Parathyroid adenoma (tissue), 2 donors: ENCODE results near the gene ZNF521.

Source experiments
- H2AFZ ChIP-seq: fragments of 300-600 bp; sonication (generic); one replicate; pipeline ENCODE4 v1.7.0; 2017; ENCODE audit warnings: antibody characterized with exemption, mild to moderate bottlenecking
- H3K27ac ChIP-seq: fragments of 300-600 bp; sonication (generic); one replicate; pipeline ENCODE4 v1.7.0; 2017
- H3K27me3 ChIP-seq: fragments of 300-600 bp; sonication (generic); one replicate; pipeline ENCODE4 v1.7.0; 2017; ENCODE audit warnings: low read length; ENCODE audit not compliant: control insufficient read depth, insufficient read depth
- H3K36me3 ChIP-seq: fragments of 300-600 bp; sonication (generic); one replicate; pipeline ENCODE4 v1.7.0; 2017; ENCODE audit warnings: low read length; ENCODE audit not compliant: control insufficient read depth, insufficient read depth
- H3K4me1 ChIP-seq: fragments of 300-600 bp; sonication (generic); one replicate; pipeline ENCODE4 v1.7.0; 2017; ENCODE audit warnings: control low read depth
- H3K4me2 ChIP-seq: fragments of 300-600 bp; sonication (generic); one replicate; pipeline ENCODE4 v1.7.0; 2017; ENCODE audit warnings: low read length
- H3K4me3 ChIP-seq: fragments of 300-600 bp; sonication (generic); one replicate; pipeline ENCODE4 v1.7.0; 2017; ENCODE audit warnings: low read depth, low read length
- H3K79me2 ChIP-seq: fragments of 300-600 bp; sonication (generic); one replicate; pipeline ENCODE4 v1.7.0; 2017; ENCODE audit warnings: control low read depth
- H3K9ac ChIP-seq: fragments of 300-600 bp; sonication (generic); one replicate; pipeline ENCODE4 v1.7.0; 2017; ENCODE audit warnings: mild to moderate bottlenecking
- H3K9me3 ChIP-seq: fragments of 300-600 bp; sonication (generic); one replicate; pipeline ENCODE4 v1.7.0; 2017; ENCODE audit warnings: low read length; ENCODE audit not compliant: control insufficient read depth
- TF ChIP-seq, protein P1 (sequence below): fragments of 300-600 bp; sonication (generic); IDR thresholded peaks from one replicate; pipeline ENCODE4 v1.7.0; 2017; ENCODE audit warnings: antibody characterized with exemption, mild to moderate bottlenecking
- donor health status: primary hyperparathyroidism.

Gene ZNF521

DNA sequence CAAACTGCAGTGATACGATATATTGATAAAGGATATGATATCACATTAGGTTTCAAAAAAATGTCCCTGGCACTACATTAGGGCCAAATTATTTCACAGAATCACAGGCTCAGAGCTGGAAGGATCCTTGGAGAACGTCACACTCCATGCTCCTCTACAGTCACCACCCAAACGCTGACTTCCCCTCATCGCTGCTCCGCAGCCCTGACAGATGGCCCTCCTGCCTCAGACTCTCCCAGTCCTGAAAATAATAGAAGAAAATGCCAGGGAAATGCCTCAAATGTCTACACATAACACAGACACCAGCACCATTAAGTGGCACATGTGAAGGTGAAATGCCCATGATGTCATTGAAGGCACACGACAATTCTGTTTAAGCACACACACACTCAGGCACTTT lies 72.0 kb downstream of the ZNF521 start:
- no peaks in the 10 kb centered on the region for H3K27me3 ChIP-seq
- H3K9ac ChIP-seq = no peak overlapping the region
- no peak overlapping the region for H3K4me3 ChIP-seq
- no peak overlapping the region for H3K27ac ChIP-seq
- TF ChIP-seq, protein P1, sequence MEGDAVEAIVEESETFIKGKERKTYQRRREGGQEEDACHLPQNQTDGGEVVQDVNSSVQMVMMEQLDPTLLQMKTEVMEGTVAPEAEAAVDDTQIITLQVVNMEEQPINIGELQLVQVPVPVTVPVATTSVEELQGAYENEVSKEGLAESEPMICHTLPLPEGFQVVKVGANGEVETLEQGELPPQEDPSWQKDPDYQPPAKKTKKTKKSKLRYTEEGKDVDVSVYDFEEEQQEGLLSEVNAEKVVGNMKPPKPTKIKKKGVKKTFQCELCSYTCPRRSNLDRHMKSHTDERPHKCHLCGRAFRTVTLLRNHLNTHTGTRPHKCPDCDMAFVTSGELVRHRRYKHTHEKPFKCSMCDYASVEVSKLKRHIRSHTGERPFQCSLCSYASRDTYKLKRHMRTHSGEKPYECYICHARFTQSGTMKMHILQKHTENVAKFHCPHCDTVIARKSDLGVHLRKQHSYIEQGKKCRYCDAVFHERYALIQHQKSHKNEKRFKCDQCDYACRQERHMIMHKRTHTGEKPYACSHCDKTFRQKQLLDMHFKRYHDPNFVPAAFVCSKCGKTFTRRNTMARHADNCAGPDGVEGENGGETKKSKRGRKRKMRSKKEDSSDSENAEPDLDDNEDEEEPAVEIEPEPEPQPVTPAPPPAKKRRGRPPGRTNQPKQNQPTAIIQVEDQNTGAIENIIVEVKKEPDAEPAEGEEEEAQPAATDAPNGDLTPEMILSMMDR = no peak
- H3K36me3 ChIP-seq = no peaks in the 10 kb centered on the region
- no peak overlapping the region for H2AFZ ChIP-seq
- H3K4me1 ChIP-seq = peaks cover 14% of the 10 kb centered on the region
- no peaks in the 10 kb centered on the region for H3K79me2 ChIP-seq
- H3K4me2 ChIP-seq = no peak overlapping the region
- no peaks in the 10 kb centered on the region for H3K9me3 ChIP-seq

DNA sequence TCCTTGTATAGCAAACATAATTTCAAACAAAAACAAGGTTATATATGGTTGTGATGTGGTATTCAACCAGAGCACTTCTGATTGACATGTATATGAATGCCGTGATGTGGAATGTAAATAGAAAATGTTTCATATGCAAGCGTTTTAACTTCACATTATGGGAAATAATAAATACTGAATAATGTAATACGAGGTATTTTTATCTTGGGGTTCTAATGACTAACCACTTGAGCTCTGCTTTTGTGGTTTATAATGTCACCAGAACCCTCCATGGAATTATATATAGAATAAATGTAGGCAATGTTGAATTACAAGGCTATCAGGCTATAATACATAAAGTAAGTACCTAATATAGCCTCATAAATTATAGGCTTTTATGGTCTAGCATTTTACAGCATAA lies 72.4 kb downstream of the ZNF521 start:
- Histone ChIP-seq H3K4me2 (no peak overlapping the region), H3K9ac (no peak overlapping the region), H3K79me2 (no peaks in the 10 kb centered on the region), H3K27me3 (no peaks in the 10 kb centered on the region), H2AFZ (no peak overlapping the region), H3K36me3 (no peaks in the 10 kb centered on the region), H3K4me1 (peaks cover 14% of the 10 kb centered on the region), H3K9me3 (no peaks in the 10 kb centered on the region), H3K27ac (no peak overlapping the region), H3K4me3 (no peak overlapping the region)
- TF ChIP-seq, protein P1 = no peak

DNA sequence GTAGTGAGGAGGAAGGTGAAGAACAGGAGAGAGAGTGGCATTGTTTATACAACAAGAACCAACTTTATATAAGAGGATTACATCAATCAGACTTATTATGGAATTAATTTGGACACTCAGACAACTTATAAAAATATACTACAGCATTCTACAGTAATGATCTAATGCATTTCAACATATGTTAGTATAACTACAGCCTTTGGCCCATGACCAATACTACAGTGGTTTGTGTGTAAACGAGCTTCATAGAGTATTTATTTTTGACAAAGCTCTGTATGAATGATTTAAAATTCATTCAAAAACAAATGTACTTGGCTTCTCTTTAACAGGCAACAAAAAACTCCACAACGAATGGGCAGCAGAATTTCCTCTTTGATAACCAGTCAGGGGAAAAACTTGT lies 72.8 kb downstream of the ZNF521 start:
- Histone ChIP-seq H3K79me2 (no peaks in the 10 kb centered on the region), H3K4me2 (no peak overlapping the region), H3K27me3 (no peaks in the 10 kb centered on the region), H3K9ac (no peak overlapping the region), H3K36me3 (no peaks in the 10 kb centered on the region), H3K27ac (no peak overlapping the region), H3K9me3 (no peaks in the 10 kb centered on the region), H3K4me3 (no peak overlapping the region), H2AFZ (no peak overlapping the region), H3K4me1 (peaks cover 11% of the 10 kb centered on the region)
- TF ChIP-seq, protein P1 = no peak

DNA sequence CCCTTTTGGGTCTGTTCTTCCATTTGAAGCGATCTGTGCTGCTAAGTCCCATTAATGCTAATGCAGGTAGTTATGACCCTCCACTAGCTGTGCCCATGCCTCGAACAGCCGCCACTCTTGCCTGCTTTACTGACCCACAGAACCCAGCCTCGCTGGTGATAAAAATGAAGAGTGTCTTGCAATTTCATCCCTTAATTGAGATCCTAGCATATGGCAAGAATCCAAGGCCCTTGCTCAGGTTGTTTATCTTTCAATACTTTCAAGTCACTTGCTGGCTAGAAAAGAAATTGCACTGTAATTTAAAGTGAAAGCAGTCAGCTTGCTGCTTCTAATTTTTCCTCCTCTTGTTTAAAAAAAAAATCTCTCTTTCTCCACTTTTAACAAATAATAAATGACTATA lies 73.6 kb downstream of the ZNF521 start:
- TF ChIP-seq, protein P1 = no peak
- H3K4me2 ChIP-seq = no peak overlapping the region
- no peak overlapping the region for H3K9ac ChIP-seq
- no peaks in the 10 kb centered on the region for H3K79me2 ChIP-seq
- H3K27me3 ChIP-seq = no peaks in the 10 kb centered on the region
- H3K4me3 ChIP-seq = no peak overlapping the region
- H3K27ac ChIP-seq = no peak overlapping the region
- no peaks in the 10 kb centered on the region for H3K36me3 ChIP-seq
- peaks cover 11% of the 10 kb centered on the region for H3K4me1 ChIP-seq
- H2AFZ ChIP-seq = no peak overlapping the region
- H3K9me3 ChIP-seq = no peaks in the 10 kb centered on the region

DNA sequence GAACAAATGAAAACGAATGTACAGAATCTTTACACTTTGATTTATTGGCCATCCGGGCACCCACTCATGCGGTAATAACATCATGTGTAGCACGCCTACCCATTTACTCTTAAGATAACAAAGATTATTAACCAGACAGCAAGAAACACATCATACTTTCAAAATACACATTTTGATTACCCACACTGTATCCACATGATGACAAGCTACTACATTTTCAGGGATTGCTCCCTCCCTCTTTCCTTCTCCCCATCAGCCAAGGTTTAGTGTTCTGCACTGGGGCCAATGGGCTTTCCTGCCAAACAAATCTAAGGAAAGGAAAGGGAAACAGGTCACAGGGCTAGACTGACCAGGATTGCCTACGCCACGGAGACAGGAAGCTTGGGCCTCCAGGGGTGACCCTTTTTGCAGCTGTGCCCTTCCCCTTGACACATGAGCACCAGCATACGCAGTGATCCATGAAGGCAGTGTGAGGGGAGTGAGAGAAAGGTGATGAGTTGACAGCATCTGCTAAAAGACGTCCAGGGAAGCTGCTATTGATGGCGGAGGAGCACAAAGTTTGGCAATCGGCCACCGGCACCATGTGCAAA lies 76.5 kb downstream of the ZNF521 start:
- peaks cover 11% of the 10 kb centered on the region for H3K4me1 ChIP-seq
- H2AFZ ChIP-seq = peak overlapping the region; percentile 63
- H3K9me3 ChIP-seq = no peaks in the 10 kb centered on the region
- H3K27me3 ChIP-seq = no peaks in the 10 kb centered on the region
- no peaks in the 10 kb centered on the region for H3K36me3 ChIP-seq
- H3K9ac ChIP-seq = no peak overlapping the region
- no peaks in the 10 kb centered on the region for H3K79me2 ChIP-seq
- TF ChIP-seq, protein P1 = no peak
- H3K4me3 ChIP-seq = no peak overlapping the region
- peak overlapping the region; percentile 24 for H3K27ac ChIP-seq
- H3K4me2 ChIP-seq = no peak overlapping the region
